CD4-positive, alpha-beta T cell treated with Interleukin-4 for 1 hour (primary cell): ENCODE data around the gene FAM120A.

Source experiments
- DNase-seq, 2 donors: peaks; one replicate each; pipeline ENCODE4 v3.0.0-alpha.2; 2020 to 2022

FAM120A gene

GRCh38 chr9:93446073-93446472 lies 5.4 kb upstream of the FAM120A start:
- no peak for DNase-seq

GRCh38 chr9:93447655-93448054 lies 3.8 kb upstream of the FAM120A start:
- DNase-seq: no peak

GRCh38 chr9:93451849-93452709 lies 594 bp downstream of the FAM120A start:
- peak; percentile 20 to 38 for DNase-seq

- DNase-seq: no peak
These were observed 1.2 kb downstream of the FAM120A start for GRCh38 chr9:93452710-93453046.

GRCh38 chr9:93453047-93453914 lies 1.8 kb downstream of the FAM120A start, which contains the start of gene FAM120AOS:
TSS of gene FAM120AOS (minus strand) at chr9:93453581. CDS start at chr9:93452709, 872 bp downstream.
- DNase-seq: peak; percentile 84 to 86

GRCh38 chr9:93456022-93456421 lies 4.5 kb downstream of the FAM120A start:
- DNase-seq: no peak

- peak in 1 of 2 donors; percentile 36 for DNase-seq
These were observed 5.0 kb downstream of the FAM120A start for GRCh38 chr9:93456504-93456903.

GRCh38 chr9:93457006-93457405 lies 5.5 kb downstream of the FAM120A start:
- no peak for DNase-seq

- no peak for DNase-seq
These were observed 7.2 kb downstream of the FAM120A start for GRCh38 chr9:93458712-93459111.

GRCh38 chr9:93459432-93459847 lies 8.0 kb downstream of the FAM120A start:
- DNase-seq: no peak

GRCh38 chr9:93460689-93461413 lies 9.4 kb downstream of the FAM120A start:
- no peak for DNase-seq

GRCh38 chr9:93461414-93461743 lies 9.9 kb downstream of the FAM120A start:
- no peak for DNase-seq

- no peak for DNase-seq
These were observed 10.3 kb downstream of the FAM120A start for GRCh38 chr9:93461821-93462220.

GRCh38 chr9:93463638-93464248 lies 12.3 kb downstream of the FAM120A start:
- peak in 1 of 2 donors; percentile 46 for DNase-seq

GRCh38 chr9:93464395-93464794 lies 12.9 kb downstream of the FAM120A start:
- no peak for DNase-seq

- no peak for DNase-seq
These were observed 13.4 kb downstream of the FAM120A start for GRCh38 chr9:93464876-93465275.

GRCh38 chr9:93465855-93466254 lies 14.4 kb downstream of the FAM120A start:
- no peak for DNase-seq

- no peak for DNase-seq
These were observed 15.1 kb downstream of the FAM120A start for GRCh38 chr9:93466416-93467061.

GRCh38 chr9:93467062-93467416 lies 15.6 kb downstream of the FAM120A start:
- DNase-seq: no peak

GRCh38 chr9:93467462-93467861 lies 16.0 kb downstream of the FAM120A start:
- DNase-seq: no peak

GRCh38 chr9:93468763-93469456 lies 17.4 kb downstream of the FAM120A start:
- no peak for DNase-seq

GRCh38 chr9:93470391-93470790 lies 18.9 kb downstream of the FAM120A start:
- DNase-seq: no peak
